Measurements from ENCODE around the gene IRGM.
A peak's percentile ranks its signal among the peaks of the same experiment; 100 is the strongest.
"Not testable (repeated sequence)": the region's sequence is repeated elsewhere in the genome, so short reads cannot be mapped to it uniquely, and the experiment has no call there.

IRGM gene, protein sequence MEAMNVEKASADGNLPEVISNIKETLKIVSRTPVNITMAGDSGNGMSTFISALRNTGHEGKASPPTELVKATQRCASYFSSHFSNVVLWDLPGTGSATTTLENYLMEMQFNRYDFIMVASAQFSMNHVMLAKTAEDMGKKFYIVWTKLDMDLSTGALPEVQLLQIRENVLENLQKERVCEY

DNA sequence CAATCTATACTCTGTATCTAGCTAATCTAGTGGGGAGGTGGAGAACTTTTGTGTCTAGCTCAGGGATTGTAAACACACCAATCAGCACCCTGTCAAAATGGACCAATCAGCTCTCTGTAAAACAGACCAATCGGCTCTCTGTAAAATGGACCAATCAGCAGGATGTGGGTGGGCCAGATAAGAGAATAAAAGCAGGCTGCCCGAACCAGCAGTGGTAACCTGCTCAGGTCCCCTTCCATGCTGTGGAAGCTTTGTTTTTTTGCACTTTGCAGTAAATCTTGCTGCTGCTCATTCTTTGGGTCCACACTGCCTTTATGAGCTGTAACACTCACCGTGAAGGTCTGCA lies at the start of gene IRGM:
Gene IRGM (plus strand): TSS at position 214 of the 346 bp plus-strand sequence. CDS start 1,603 bp downstream, outside the sequence.
- not testable (repeated sequence) for DNase-seq

DNA sequence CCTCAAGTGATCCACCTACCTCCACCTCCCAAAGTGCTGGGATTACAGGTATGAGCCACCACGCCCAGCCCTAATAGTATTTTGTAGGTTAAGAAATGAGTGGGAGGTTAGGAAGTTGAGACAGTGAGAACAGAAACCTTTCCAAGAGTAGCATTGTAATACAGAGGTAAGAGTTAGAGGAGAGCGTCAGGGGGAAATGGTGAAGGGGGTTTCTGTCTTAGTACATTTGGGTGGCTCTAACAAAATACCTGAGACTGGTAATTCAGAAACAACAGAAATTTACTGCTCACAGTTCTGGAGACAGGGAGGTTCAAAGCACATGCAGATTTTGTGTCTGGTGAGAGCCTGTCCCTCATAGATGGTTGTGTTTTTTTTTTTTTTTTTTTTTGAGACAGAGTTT lies 48.9 kb upstream of the IRGM start:
- DNase-seq = no peak

DNA sequence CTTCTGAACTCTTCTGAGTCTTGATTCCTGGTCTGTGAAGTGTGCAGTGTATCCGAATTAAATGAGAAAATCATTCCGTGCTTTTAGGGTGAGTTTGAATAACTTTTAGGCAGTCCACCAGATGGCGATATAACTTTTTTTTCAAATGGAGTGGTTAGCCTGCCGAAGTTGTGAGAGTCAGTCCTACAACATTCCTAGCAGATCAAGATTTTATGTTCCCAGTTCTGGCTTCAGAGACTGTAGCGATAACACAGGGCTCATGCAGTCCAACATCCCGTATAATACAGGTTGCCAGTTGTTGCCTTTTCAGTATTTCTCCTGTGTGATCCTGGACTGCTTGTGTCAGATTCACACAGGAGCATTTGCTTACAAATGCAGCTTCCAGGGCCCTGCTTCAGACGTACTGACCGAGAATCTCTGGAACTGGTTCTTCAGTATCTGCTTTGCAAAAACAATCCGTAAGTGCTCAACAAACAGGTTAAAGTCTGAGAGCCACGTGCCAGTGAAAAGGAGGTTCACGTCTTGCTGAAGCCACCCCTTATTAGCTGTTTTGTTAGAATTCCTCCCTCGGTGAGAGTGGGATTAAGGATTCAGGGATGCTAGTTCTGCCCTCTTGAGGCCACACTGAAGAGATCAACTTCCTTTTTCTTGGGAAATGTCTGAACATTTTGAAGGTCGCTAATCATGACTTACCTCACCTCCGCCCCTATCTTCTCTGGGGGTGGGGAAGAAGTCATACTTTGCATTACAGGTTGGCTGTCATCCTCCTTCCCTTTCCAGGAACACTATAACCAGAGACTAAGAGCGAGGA lies 45.0 kb upstream of the IRGM start:
- peak; percentile 50 to 68 for DNase-seq

DNA sequence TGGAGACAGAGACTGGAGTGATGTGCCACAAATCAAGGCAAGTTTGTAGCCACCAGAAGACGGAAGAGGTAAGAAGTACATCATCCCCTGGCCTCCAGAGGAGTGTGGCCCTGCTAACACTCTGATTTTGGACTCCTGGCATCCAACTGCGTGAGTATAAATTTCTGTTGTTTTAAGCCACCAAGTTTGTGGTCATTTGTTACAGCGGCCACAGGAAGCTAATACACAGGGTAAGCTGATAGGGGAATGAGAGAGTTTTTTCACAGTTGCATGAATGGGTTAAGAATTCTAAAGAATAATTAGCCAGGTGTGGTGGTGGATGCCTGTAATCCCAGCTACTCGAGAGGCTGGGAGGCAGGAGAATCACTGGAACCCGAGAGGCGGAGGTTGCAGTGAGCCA lies 41.9 kb upstream of the IRGM start:
- DNase-seq = no peak

DNA sequence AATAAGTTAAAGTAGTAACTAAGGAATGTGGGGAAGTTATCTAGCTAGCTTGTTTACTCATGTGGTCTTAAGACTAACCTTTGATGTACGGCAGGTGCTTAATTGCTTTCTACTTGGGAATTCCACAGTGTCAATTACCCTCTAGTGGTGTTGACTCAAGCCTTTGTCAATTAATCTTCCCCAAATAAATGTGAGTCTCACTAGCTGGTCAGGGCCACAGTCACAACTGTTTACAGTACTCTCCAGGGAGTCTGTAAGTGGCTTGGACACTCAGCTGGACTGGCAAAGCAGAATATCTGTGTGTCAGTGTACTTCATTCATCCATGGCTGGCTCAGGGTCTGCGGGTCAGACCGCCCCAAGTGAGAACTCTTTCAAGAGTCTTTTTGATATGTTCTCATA lies 37.0 kb upstream of the IRGM start:
- no peak for DNase-seq

DNA sequence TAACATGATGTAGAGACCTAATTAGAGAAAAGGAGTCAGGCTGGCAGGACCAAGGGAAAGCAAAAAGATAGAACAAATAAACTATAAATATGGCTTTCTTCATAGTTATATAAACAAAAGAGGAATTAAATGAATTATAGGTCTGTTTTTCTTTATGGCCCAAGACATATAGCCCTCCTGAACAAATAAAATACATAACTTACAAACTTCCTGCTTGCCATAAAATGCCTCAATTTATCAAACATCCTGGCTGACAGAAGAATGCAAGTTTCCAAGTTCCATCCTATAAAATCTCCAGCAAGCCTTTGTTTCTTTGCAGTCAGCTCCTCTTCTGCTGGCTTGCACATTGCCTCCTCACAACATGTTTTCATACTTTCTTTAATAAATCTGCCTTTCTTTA lies 31.3 kb upstream of the IRGM start:
- no peak for DNase-seq

DNA sequence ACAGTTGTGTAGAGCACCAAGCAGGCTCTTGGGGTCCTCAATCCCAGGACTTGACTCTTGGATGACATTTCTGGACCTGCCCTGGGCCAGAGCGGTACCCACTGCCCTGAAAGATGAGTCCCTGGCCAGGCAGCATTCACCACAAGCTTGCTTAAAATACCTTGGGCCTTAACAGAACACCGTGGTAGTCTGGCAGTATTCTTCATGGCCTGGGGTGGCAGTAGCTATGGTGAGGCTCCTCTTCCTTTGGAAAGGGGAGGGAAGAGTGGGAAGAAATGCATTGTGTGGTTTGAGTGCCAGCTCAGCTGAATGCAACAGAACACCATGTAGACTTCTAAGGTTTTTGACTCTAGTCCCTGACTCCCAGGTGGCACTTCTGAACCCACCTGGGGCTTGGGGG lies 29.4 kb upstream of the IRGM start:
- no peak for DNase-seq

DNA sequence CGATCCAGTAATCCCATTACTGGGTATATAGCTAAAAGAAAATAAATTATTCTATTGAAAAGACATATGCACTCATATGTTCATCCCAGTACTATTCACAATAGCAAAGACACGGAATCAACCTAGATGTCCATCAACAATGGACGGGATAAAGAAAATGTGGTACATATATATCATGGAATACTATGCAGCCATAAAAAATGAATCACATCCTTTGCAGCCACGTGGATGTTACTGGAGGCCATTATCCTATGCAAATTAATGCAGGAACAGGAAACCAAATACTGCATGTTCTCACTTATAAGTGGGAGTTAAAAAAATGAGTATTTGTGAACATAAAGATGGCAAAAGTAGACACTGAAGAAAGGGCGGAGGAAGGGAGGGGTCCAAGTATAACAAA lies 16.6 kb upstream of the IRGM start:
- no peak for DNase-seq

DNA sequence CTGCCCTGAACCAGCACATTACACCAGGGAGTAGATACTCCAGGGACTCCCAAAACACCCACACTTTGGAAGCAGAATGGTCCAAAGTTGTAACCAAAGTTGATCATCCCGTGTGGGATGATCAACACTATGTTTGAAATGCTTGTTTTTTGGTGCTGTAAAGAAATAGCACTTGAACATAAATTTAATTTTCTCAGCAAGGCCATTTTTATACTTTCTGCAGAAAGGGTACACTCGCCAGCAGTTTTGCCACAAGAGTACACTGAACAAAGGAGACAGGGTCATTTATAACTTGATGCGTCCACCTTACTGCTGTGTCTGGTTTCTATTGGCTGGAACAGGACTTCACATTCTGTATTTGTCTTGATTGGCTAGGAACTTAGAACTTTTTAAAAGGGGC lies 14.5 kb upstream of the IRGM start:
- DNase-seq = not testable (repeated sequence)

DNA sequence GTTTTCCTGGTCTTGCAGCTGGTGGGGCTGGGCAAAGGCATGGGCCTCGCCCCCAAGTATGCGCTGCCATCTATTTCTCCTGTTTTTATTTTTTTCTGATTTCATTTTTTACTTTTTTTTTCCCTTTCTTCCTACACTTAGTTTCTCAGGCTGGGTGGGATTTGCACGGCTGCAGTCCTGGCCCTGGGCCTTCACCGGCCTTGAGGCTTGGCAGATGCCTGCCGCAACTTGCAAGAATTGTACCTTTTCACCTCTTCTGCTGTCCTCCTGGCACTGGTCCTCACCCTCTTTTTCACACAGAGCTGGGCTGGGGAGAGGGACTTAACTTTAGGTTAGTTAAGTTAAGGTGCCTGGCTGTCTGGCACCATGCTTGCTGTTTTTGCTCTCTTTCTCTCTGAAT lies 10.3 kb upstream of the IRGM start:
- DNase-seq = no peak

DNA sequence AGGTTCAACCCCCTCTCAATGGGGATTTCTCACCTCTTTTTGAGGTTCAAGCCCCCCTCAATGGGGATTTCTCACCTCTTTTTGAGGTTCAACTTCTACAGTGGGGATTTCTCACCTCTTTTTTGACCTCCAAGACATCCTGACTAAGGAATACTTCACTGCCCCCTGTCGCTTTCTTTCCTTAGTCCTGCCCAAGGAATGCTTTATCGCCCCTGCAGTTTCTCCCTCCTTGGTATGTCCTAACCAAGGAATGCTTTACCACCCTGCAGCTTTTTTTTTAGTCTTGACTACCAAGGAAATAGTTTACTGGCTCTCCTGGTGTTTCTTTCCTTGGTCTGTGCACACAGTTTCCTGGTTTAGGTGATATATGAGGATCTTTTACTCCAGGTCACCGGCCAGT lies 9.6 kb upstream of the IRGM start:
- no peak for DNase-seq

DNA sequence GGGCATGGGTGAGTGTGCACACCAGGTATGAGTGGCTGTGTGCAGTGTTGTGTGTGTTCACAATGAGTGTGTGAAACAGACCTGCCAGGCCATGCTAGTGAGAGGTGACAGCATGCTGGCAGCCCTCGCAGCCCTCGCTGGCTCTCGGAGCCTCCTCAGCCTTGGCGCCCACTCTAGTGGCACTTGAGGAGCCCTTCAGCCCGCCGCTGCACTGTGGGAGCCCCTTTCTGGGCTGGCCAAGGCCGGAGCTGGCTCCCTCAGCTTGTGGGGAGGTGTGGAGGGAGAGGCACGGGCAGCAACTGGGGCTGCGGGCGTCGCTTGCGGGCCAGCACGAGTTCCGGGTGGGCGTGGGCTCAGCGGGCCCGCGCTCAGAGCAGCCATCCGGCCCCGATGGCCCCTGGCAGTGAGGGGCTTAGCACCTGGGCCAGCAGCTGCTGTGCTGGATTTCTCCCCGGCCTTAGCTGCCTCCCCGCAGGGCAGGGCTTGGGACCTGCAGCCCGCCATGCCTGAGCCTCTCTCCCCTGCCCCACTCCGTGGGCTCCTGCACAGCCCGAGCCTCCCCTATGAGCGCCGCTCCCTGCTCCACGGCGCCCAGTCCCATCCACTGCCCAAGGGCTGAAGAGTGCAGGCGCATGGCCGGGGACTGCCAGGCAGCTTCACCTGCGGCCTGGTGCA lies 999 bp upstream of the IRGM start:
- not testable (repeated sequence) for DNase-seq

DNA sequence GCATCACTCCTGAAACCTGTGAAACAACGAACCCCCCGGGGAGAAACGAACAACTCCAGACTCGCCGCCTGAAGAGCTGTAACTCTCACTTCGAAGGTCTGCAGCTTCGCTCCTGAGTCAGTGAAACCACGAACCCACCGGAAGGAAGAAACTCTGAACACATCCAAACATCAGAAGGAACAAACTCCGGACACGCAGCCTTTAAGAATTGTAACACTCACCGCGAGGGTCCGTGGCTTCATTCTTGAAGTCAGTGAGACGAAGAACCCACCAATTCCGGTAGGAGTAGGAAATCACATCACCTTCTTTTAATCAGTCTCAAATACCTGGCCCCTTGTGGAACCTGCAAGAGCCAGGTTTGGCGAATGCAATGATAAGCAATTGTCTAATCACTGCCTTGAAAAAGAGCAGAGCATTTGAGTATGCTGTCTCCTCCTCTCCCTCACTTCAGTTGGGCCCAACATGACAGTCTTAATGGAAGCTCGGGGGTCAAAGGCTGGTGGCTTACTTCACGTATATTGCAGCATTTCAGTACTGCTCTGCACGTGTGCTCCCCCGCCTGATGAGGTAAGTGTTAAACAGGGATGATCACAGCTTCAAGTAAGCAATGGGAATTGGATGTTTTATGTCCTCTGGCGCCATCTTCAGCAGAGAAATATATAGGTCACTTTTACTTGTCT lies 473 bp downstream of the IRGM start:
- DNase-seq = peak; percentile 69 to 86

DNA sequence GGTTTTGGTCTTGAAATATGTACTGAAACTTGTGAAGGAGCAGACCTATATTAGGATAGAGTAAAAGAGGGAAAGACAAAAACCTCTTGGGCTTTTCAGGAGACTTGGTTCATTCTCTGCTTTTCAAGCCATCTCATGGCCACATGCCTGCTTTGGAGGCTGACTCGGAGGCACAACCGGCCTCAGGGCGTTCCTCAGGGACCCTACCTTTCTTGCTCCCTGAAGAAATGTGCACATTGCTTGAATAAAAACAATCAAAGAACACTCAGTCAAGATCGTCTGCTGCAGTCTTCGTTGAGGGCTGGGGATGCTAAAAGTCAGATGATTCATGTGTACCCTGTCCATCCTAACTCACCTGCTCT lies 994 bp downstream of the IRGM start:
- DNase-seq = no peak

DNA sequence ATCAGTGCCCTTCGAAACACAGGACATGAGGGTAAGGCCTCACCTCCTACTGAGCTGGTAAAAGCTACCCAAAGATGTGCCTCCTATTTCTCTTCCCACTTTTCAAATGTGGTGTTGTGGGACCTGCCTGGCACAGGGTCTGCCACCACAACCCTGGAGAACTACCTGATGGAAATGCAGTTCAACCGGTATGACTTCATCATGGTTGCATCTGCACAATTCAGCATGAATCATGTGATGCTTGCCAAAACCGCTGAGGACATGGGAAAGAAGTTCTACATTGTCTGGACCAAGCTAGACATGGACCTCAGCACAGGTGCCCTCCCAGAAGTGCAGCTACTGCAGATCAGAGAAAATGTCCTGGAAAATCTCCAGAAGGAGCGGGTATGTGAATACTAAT lies 1.9 kb downstream of the IRGM start:
- DNase-seq = no peak

DNA sequence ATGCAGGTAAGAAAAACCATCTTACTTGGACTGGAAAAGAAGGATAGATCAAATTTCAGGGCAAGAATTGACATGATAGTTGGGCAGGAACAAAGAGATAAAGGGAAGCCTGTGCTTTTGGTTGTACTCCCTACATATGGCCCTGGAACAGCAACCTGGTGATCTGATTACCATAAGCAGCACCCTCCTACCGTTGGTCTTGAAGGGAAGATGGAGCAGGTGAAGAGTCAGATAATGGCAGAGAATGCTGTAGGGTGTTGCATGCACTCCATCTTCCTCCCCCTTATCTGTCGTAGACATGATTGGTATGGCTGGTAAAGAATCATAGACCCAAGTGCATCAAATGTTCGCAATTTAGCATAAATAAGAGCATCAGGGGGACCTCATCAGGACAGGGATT lies 4.7 kb downstream of the IRGM start:
- no peak for DNase-seq

DNA sequence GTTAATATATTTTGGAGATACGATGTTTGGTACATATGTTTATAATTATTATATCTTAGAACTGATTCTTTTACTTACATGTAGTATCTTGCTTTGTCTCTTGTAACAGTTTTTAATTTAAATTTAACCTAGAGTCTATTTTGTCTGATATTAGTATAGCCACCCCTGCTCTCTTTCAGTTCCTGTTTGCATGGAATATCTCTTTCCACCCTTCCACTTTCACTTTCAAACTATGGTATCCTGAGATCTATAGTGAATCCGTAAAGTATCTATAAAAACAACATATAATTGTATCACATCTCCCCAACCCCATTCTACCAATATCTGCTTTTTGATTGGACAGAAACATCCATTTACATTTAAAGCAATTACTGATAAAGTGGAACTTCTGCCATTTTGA lies 7.2 kb downstream of the IRGM start:
- DNase-seq = no peak

DNA sequence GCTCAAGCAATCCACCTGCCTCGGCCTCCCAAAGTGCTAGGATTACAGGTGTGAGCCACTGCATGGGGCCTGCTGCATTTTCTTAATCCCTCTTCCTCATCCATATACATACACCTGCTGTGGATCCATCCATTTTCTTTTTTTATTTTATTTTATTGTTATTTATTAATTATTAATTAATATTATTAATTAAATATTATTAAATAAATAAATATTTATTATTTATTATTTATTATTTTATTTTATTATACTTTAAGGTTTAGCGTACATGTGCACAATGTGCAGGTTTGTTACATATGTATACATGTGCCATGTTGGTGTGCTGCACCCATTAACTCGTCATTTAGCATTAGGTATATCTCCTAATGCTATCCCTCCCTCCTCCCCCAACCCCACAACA lies 10.4 kb downstream of the IRGM start:
- DNase-seq = not testable (repeated sequence)

DNA sequence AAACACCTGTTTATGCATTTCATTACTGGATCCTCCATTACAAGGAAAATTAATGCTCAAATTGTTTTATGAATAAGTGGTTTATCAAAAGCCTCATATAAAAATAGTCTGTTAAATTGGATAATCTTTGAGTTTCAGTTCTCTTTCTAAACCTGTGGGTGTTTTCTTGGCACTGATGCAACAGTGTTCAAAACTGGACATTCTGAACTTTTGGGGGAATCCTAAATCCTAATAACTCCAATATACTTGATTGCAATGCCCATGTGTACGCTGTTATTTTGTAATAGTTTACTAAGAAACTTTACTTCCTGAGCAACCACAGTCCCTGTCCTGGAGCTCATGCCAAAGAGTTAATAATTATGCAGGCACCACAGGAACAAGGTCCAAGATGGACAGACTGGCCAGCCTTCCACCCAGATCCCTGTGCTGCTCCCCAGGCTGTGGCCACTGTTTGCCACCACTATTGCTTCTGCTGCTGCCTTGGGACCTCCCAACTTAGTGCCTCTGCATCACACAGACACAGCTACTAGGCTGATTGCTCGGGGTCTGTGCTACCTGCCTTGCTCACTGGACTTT lies 14.0 kb downstream of the IRGM start:
- DNase-seq = no peak

DNA sequence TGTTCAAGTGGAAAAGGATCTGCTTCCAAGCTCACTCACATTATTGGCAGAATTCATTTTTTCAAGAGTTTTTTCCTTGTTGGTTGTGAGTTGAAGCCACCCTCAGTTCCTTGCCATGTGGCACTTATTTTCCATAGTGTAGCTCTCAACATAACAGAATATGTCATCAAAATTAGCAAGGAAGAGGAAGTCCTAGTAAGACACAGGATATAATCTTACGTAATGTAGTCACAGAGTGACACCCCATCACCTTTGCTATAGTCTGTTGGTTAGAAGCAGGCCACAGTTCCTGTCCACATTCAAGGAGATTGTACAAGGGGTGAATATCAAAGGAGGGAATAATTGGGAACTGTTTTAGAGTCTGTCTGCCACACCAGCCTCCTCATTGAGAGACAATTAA lies 15.7 kb downstream of the IRGM start:
- DNase-seq = no peak

DNA sequence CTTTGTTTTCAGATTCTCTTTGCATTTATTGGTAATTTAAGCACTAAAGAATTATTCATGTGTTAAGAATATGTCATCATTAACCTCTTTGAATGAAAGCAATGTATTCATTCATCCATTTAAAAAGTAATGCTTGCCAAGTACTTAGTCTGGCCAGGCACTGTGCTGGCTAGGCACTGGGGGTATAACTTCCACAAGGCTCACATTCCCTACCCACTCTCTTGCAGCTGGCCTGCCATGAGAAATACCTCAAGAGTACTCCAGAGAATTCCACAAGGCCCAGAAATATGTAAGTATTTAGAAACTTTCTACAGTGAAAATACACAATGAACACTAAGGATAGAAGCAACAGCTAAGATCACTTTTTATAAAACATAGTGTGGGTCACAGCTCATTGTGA lies 33.0 kb downstream of the IRGM start:
- no peak for DNase-seq

DNA sequence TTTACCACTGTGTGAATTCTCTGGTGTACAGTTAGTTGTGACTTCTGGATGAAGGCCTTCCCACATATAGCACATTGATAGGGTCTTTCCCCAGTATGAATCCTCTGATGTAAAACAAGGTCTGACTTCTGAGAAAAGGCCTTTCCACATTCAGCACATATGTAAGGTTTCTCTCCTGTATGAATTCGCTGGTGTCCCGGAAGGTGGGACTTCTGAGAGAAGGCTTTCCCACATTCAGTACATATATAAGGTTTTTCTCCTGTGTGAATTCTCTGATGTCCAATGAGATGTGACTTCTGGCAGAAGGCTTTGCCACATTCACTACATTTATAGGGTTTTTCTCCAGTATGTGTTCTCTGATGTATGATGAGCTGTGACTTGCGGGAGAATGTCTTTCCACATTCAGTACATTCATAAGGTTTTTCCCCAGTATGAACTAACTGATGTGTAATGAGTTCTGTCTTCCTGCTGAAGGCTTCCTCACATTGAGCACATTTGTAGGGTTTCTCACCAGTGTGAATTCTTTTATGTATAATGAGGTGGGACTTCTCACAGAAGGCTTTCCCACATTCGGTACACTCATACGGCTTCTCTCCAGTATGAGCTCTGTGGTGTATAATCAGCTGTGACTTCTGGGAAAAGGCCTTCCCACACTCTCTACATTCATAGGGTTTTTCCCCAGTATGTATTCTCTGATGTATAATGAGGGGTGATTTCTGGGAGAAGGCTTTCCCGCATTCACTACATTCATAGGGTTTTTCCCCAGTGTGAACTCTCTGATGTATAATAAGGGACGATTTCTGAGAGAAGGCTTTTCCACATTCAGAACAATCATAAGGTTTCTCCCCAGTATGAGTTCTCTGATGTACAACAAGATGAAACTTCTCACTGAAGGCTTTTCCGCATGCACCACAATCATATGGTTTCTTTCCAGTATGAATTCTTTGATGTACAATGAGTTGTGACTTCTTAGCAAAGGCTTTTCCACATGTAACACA lies 49.4 kb downstream of the IRGM start:
- no peak for DNase-seq
